Stimulated activated effector memory CD8-positive, alpha-beta T cell treated with anti-CD3 and anti-CD28 coated beads, Interleukin-12 subunit alpha, Interleukin-12 subunit beta, amount 100 ng/mL, for 72 hours (primary cell): ENCODE measurements around the gene DRG1.
"Not testable (repeated sequence)": the region's sequence is repeated elsewhere in the genome, so short reads cannot be mapped to it uniquely, and the experiment has no call there.

Source experiments
- ATAC-seq: fragments of 150-1000 bp; cut with Tn5 transposase; 2 replicates; pipeline ENCODE4 v1.10.0; 2021
- DNase-seq, 2 donors: peaks; one replicate each; pipeline ENCODE4 v3.0.0; 2021 to 2022; ENCODE audit warnings: low spot score in 2 of 2
- H3K27ac Mint-ChIP-seq: one replicate; pipeline ENCODE4 v1.8.0; 2022; ENCODE audit warnings: mild to moderate bottlenecking, mixed read lengths
- H3K36me3 Mint-ChIP-seq: one replicate; pipeline ENCODE4 v1.8.0; 2022; ENCODE audit warnings: mild to moderate bottlenecking, mixed read lengths
- H3K4me1 Mint-ChIP-seq: one replicate; pipeline ENCODE4 v1.8.0; 2022; ENCODE audit warnings: mixed read lengths
- H3K4me3 Mint-ChIP-seq: one replicate; pipeline ENCODE4 v1.8.0; 2022; ENCODE audit warnings: mild to moderate bottlenecking, mixed read lengths
- H3K9me3 Mint-ChIP-seq: one replicate; pipeline ENCODE4 v1.8.0; 2022; ENCODE audit warnings: mixed read lengths

The DRG1 gene

GRCh38 chr22:31461699-31462098 lies 62.3 kb downstream of the DRG1 start:
- no peak overlapping the region for H3K4me3 Mint-ChIP-seq
- ATAC-seq (no peak), DNase-seq (no peak)
- no peak overlapping the region for H3K27ac Mint-ChIP-seq
- peaks cover 99% of the 10 kb centered on the region for H3K36me3 Mint-ChIP-seq
- no peaks in the 10 kb centered on the region for H3K9me3 Mint-ChIP-seq
- peaks cover 4% of the 10 kb centered on the region for H3K4me1 Mint-ChIP-seq

DNA sequence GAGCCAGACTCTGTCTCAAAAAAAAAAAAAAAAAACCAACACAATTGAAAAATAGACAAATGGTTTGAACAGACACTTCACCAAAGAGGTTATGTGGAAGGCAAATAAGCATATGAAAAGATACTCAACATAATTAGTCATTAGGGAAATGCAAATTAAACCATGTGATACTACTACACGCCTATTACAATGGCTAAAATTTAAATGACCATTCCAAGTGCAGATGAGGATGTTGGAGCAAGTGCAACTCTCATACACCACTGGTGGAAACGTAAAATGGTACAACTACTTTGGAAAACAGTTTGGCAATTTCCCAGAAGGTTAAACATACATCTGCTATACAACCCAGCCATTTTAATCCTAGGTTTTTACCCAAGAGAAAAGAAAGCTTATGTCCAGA lies 65.9 kb downstream of the DRG1 start:
- Mint-ChIP-seq H3K9me3 (no peaks in the 10 kb centered on the region), H3K27ac (no peak overlapping the region), H3K36me3 (peaks cover 99% of the 10 kb centered on the region), H3K4me3 (no peak overlapping the region), H3K4me1 (peaks cover 4% of the 10 kb centered on the region)
- ATAC-seq (no peak), DNase-seq (no peak)

DNA sequence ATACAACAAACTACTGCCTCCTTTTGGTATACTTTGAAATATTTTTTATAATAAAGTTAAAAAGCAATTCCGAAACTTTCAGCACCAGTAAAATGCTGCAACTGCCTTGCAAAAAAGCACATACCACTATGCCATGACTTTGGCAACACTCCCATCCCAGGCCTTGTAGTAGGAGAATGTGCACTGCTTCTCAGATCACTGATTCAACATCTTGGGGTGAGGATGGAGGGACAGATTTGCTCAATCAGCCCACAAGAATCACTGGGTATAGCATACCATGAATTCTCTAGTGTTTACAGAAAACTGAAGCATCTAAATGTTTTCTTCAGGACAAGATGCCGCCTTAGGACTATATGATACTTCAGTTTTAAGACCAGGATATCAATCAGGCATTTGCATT lies 75.3 kb downstream of the DRG1 start:
- Mint-ChIP-seq H3K9me3 (no peaks in the 10 kb centered on the region), H3K4me3 (no peak overlapping the region), H3K36me3 (peaks cover 95% of the 10 kb centered on the region), H3K4me1 (peaks cover 13% of the 10 kb centered on the region), H3K27ac (no peak overlapping the region)
- no peak for DNase-seq
- no peak for ATAC-seq

DNA sequence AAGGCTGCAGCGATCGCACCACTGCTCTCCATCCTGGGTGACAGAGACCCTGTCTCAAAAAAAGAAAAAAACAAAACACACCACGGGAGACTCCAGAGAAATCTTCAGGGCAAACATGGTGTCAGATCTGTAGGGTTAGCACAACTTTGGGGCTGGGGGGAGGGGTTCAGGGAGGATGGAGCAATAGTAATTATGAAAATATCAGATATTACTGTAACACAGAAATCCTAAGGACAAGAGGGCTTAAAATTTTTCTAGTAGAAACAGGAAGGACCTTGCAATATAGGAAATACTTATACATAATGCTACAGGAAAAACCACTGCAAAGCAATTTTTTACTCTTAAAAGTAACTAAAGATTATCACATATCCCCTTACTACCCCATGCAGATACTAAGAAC lies 76.4 kb downstream of the DRG1 start:
- Mint-ChIP-seq H3K27ac (peak overlapping the region; percentile 17), H3K9me3 (no peaks in the 10 kb centered on the region), H3K36me3 (peaks cover 95% of the 10 kb centered on the region), H3K4me1 (peaks cover 13% of the 10 kb centered on the region), H3K4me3 (no peak overlapping the region)
- DNase-seq (no peak), ATAC-seq (no peak)

DNA sequence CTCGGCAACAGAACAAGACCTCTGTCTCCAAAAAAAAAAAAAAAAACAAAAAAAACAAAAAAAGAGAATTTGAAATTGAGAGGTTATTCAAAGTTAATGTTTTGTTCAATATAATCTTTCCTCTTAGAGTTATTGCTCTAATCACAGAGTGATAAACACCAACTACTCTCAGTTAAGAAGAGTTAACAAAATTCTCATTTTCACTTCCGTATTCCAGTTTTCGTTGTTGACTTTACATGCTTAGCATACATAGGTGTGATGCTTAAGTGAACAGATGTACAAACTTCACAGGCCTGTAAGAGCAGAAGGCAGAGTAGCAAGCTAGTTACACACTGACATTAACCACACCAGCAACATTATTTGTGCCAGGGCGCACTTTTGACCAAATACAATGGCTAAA lies 77.9 kb downstream of the DRG1 start:
- no peak overlapping the region for H3K27ac Mint-ChIP-seq
- no peak overlapping the region for H3K4me3 Mint-ChIP-seq
- peaks cover 13% of the 10 kb centered on the region for H3K4me1 Mint-ChIP-seq
- no peaks in the 10 kb centered on the region for H3K9me3 Mint-ChIP-seq
- peaks cover 95% of the 10 kb centered on the region for H3K36me3 Mint-ChIP-seq
- DNase-seq: no peak
- no peak for ATAC-seq

GRCh38 chr22:31481129-31481528 lies 81.7 kb downstream of the DRG1 start:
- Mint-ChIP-seq H3K27ac (no peak overlapping the region), H3K4me3 (no peak overlapping the region), H3K4me1 (peaks cover 37% of the 10 kb centered on the region)

DNA sequence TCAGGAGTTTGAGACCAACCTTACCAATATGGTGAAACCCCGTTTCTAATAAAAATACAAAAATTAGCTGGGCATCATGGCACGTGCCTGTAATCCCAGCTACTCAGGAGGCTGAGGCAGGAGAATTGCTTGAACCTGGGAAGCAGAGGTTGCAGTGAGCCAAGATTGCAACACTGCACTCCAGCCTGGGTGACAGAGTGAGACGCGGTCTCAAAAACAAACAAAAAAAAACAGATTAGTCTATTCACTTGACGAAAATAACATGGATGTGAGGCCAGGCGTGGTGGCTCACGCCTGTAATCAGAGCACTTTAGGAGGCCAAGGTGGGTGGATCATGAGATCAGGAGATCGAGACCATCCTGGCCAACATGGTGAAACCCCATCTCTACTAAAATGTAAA lies 83.1 kb downstream of the DRG1 start:
- not testable (repeated sequence) for H3K4me3 Mint-ChIP-seq, DNase-seq, ATAC-seq, H3K9me3 Mint-ChIP-seq, H3K27ac Mint-ChIP-seq
- H3K4me1 Mint-ChIP-seq: peaks cover 39% of the 10 kb centered on the region
- peaks cover 100% of the 10 kb centered on the region for H3K36me3 Mint-ChIP-seq

More at GRCh38 chr22:31481129-31481528, 81.7 kb downstream of the DRG1 start:
- DNase-seq: no peak
- no peak for ATAC-seq
- H3K9me3 Mint-ChIP-seq: no peaks in the 10 kb centered on the region
- peaks cover 100% of the 10 kb centered on the region for H3K36me3 Mint-ChIP-seq
